Liver (tissue), 9 donors: ENCODE results near the gene C19orf47. TPM values are rescaled to one million over a fixed set of nuclear protein-coding genes. Genes with fewer than 3 reads are reported as not detected.

Experiments used
- DNase-seq: peaks from one replicate; pipeline ENCODE4 v3.0.0-alpha.2; 2017; ENCODE audit warnings: low spot score
- H3K27ac ChIP-seq, 2 donors: one replicate each; pipeline ENCODE4 v1.7.0; 2013; ENCODE audit warnings: inconsistent platforms in 2 of 2, low read length in 2 of 2, control low read depth in 1 of 2, low read depth in 1 of 2, mild to moderate bottlenecking in 1 of 2
- H3K27me3 ChIP-seq, 4 donors: one replicate each; pipeline versions ENCODE4 v1.6.1 to v1.7.0; 2013; ENCODE audit warnings: low read length in 3 of 4, inconsistent platforms in 1 of 4, mild to moderate bottlenecking in 1 of 4, moderate library complexity in 1 of 4; ENCODE audit not compliant: control insufficient read depth in 4 of 4, insufficient read depth in 4 of 4
- H3K36me3 ChIP-seq, 4 donors: one replicate each; pipeline versions ENCODE4 v1.6.1 to v1.7.0; 2013; ENCODE audit warnings: low read length in 3 of 4, mild to moderate bottlenecking in 3 of 4, low read depth in 1 of 4, moderate library complexity in 1 of 4; ENCODE audit not compliant: control insufficient read depth in 4 of 4, insufficient read depth in 3 of 4
- H3K4me1 ChIP-seq, 4 donors: one replicate each; pipeline versions ENCODE4 v1.6.1 to v1.7.0; 2013; ENCODE audit warnings: low read length in 3 of 4, mild to moderate bottlenecking in 3 of 4, moderate library complexity in 1 of 4; ENCODE audit not compliant: control insufficient read depth in 4 of 4, insufficient read depth in 4 of 4
- H3K4me3 ChIP-seq, 3 donors: one replicate each; pipeline versions ENCODE4 v1.6.1 to v1.7.0; 2013; ENCODE audit warnings: low read length in 3 of 3, control low read depth in 1 of 3, low read depth in 1 of 3, mild to moderate bottlenecking in 1 of 3
- H3K9ac ChIP-seq, 2 donors: one replicate each; pipeline ENCODE4 v1.7.0; 2013; ENCODE audit warnings: low read length in 2 of 2, mild to moderate bottlenecking in 2 of 2, moderate library complexity in 2 of 2, control low read depth in 1 of 2, low read depth in 1 of 2
- H3K9me3 ChIP-seq, 4 donors: one replicate each; pipeline versions ENCODE4 v1.6.1 to v1.7.0; 2013; ENCODE audit warnings: low read length in 3 of 4; ENCODE audit not compliant: control insufficient read depth in 4 of 4
- CTCF ChIP-seq: fragments of 150-350 bp; IDR thresholded peaks from 2 replicates; pipeline ENCODE4 v1.5.1; 2017; ENCODE audit warnings: improper control_type of control experiment, low read depth, low read length; ENCODE audit not compliant: missing input control
- EGR1 ChIP-seq, 2 donors: IDR thresholded peaks; 2 replicates each; pipeline ENCODE4 v1.6.1; 2016 to 2018; ENCODE audit warnings: antibody characterized with exemption in 2 of 2, low read depth in 2 of 2
- FOXA2 ChIP-seq: IDR thresholded peaks from 2 replicates; pipeline ENCODE4 v1.6.1; 2016; ENCODE audit warnings: antibody characterized with exemption
- HNF4A ChIP-seq, 2 donors: conservative IDR thresholded peaks; 2 replicates each; pipeline ENCODE4 v1.6.1; 2016; ENCODE audit warnings: antibody characterized with exemption in 2 of 2, mild to moderate bottlenecking in 2 of 2
- HNF4G ChIP-seq: IDR thresholded peaks from 2 replicates; pipeline ENCODE4 v1.6.1; 2016; ENCODE audit warnings: antibody characterized with exemption
- MAX ChIP-seq: IDR thresholded peaks from 2 replicates; pipeline ENCODE4 v1.6.1; 2016; ENCODE audit warnings: antibody characterized with exemption
- NR2F2 ChIP-seq: IDR thresholded peaks from 2 replicates; pipeline ENCODE4 v1.6.1; 2016; ENCODE audit warnings: antibody characterized with exemption
- RAD21 ChIP-seq, 2 donors: IDR thresholded peaks; 2 replicates each; pipeline ENCODE4 v1.6.1; 2016; ENCODE audit warnings: antibody characterized with exemption in 2 of 2, mild to moderate bottlenecking in 2 of 2
- REST ChIP-seq: IDR thresholded peaks from 2 replicates; pipeline ENCODE4 v1.6.1; 2016; ENCODE audit warnings: antibody characterized with exemption, mild to moderate bottlenecking
- RXRA ChIP-seq, 2 donors: IDR thresholded peaks; 2 replicates each; pipeline ENCODE4 v1.6.1; 2017 to 2018; ENCODE audit warnings: antibody characterized with exemption in 2 of 2, mild to moderate bottlenecking in 1 of 2
- SP1 ChIP-seq: IDR thresholded peaks from 2 replicates; pipeline ENCODE4 v1.6.1; 2018; ENCODE audit warnings: antibody characterized with exemption, mild to moderate bottlenecking
- YY1 ChIP-seq: IDR thresholded peaks from 2 replicates; pipeline ENCODE4 v1.6.1; 2016; ENCODE audit warnings: antibody characterized with exemption, mild to moderate bottlenecking
- ZBTB33 ChIP-seq: IDR thresholded peaks from 2 replicates; pipeline ENCODE4 v1.6.1; 2016; ENCODE audit warnings: antibody characterized with exemption
- WGBS: extraction: QIAGEN DNeasy Blood & Tissue Kit; methylation state at CpG from one replicate; pipeline ENCODE4 v1.1.7; 2013; 5-methylcytosine and 5-hydroxymethylcytosine counted together
- polyA plus RNA-seq, 2 donors: library from polyadenylated mRNA; stranded (reverse) in 1 of 2; unstranded in 1 of 2; fragments of 200-250 nt in 1 of 2; fragments of >200 nt in 1 of 2; fragmentation: Nextera tagmentation in 1 of 2; extraction: Ambion mirVana in 1 of 2; gene quantifications; one replicate each; pipeline versions ENCODE4 v1.2.1 to v1.2.3, GENCODE V29; 2013 to 2015
- total RNA-seq, 2 donors: library from RNA; depleted of rRNA; stranded (reverse); fragments of >200 nt; gene quantifications; one replicate each; pipeline ENCODE4 v1.2.3, GENCODE V29; 2014
- donor health status: healthy.
- donor health status: healthy.
- donor health status: healthy.
- donor health status: healthy.
- donor health status: healthy.

The C19orf47 gene
- total and polyA plus RNA-seq, 4 donors, result 3.9 to 6.0 (median 5.0) TPM

GRCh38 chr19:40392894-40393517 lies 44.8 kb upstream of the C19orf47 start:
- Histone ChIP-seq H3K27me3 (no peaks in the 10 kb centered on the region), H3K9me3 (no peaks in the 10 kb centered on the region), H3K27ac (no peak overlapping the region), H3K4me3 (no peak overlapping the region), H3K9ac (no peak overlapping the region), H3K4me1 (no peaks in the 10 kb centered on the region), H3K36me3 (no peaks in the 10 kb centered on the region)
- TF ChIP-seq RAD21 (IDR thresholded peaks at IDR 0.05) (peak in 1 of 2 donors; percentile 28), FOXA2 (no peak), CTCF (peak; percentile 6)
- DNase-seq, result no peak
- WGBS, result 61% methylated on average over 9 of the region's 9 CpGs

- H3K9ac ChIP-seq, result no peak overlapping the region
- no peaks in the 10 kb centered on the region for H3K9me3 ChIP-seq
- no peak for TF ChIP-seq HNF4G
- TF ChIP-seq RXRA (IDR thresholded peaks at IDR 0.05), result no peak
- no peak for TF ChIP-seq YY1
- no peak for TF ChIP-seq NR2F2
- TF ChIP-seq CTCF, result no peak
- no peak for TF ChIP-seq ZBTB33
- WGBS, result 80% methylated on average over 8 of the region's 8 CpGs
- no peaks in the 10 kb centered on the region for H3K36me3 ChIP-seq
- no peak overlapping the region for H3K27ac ChIP-seq
- no peaks in the 10 kb centered on the region for H3K27me3 ChIP-seq
- no peaks in the 10 kb centered on the region for H3K4me1 ChIP-seq
- no peak for DNase-seq
- H3K4me3 ChIP-seq, result no peak overlapping the region
Measured at GRCh38 chr19:40392123-40392522, 43.9 kb upstream of the C19orf47 start.

- DNase-seq, result no peak
- no peak within 1 kb of the TSS for H3K9ac ChIP-seq
- no peaks in the 10 kb centered on the region for H3K36me3 ChIP-seq
- 89% methylated on average over 10 of the region's 10 CpGs for WGBS
- no peaks in the 10 kb centered on the region for H3K4me1 ChIP-seq
- no peaks in the 10 kb centered on the region for H3K9me3 ChIP-seq
- H3K4me3 ChIP-seq, result no peak within 1 kb of the TSS
- H3K27ac ChIP-seq, result no peak within 1 kb of the TSS
- no peaks in the 10 kb centered on the region for H3K27me3 ChIP-seq
- TF ChIP-seq RAD21 (IDR thresholded peaks at IDR 0.05) (no peak), HNF4A (conservative IDR thresholded peaks at IDR 0.05) (no peak), EGR1 (IDR thresholded peaks at IDR 0.05; ENCODE audit: low read depth in 2 of 2) (no peak), NR2F2 (no peak), SP1 (no peak), HNF4G (no peak), MAX (no peak), CTCF (no peak), FOXA2 (no peak), REST (no peak)
Measured at GRCh38 chr19:40390084-40390742, 42.0 kb upstream of the C19orf47 start, which contains the start of gene HIPK4. TSS of gene HIPK4 (minus strand) at chr19:40390181. CDS start at chr19:40389902, 279 bp downstream.
